HG03469 (cell line): Measurements from ENCODE around the gene CEACAM21.

Experiments used
- ATAC-seq: cut with Tn5 transposase; IDR thresholded peaks from one replicate; pipeline ENCODE4 v1.9.1; 2021; ENCODE audit warnings: mild to moderate bottlenecking, moderate library complexity, moderate number of reproducible peaks; ENCODE audit not compliant: unreplicated experiment

The CEACAM21 gene

DNA sequence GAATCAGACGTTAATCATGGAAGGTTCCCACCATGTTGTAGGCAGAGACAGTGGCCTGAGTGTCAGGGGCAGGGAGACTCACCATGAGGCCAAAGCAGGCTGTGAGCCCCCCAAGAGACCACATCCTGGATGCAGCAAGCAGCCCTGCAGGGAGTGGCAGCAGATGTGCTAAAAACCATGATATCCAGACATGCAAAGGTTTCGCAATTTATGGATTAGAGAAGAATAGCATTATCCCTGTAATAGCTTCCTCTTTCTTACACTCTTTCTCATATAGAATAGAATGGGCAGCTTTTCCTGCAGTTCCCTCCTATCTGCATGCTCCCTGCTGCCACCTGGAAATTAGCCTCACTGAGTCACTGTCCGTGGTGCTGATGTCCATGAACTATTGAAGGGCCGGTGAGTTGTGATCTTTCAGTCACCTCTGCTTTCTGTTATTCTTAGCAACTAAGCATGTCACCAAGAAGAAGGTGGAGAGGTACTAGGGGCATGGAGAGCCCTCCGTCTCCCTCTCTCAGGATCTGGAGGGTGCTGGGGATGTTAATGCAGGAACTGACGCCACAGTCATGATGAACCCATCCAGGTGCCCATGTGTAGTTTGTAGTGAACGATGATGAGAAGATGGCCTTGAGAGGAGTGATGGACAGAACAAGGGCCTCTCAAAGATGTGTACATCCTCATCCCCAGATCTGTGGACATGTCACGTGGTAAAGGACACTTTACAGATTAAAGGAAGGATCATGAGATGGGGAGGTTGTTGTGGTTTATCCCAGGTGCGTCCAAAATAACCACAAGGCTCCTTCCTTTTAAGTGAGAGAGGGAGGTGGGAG lies 41.0 kb downstream of the CEACAM21 start:
- ATAC-seq = no peak

DNA sequence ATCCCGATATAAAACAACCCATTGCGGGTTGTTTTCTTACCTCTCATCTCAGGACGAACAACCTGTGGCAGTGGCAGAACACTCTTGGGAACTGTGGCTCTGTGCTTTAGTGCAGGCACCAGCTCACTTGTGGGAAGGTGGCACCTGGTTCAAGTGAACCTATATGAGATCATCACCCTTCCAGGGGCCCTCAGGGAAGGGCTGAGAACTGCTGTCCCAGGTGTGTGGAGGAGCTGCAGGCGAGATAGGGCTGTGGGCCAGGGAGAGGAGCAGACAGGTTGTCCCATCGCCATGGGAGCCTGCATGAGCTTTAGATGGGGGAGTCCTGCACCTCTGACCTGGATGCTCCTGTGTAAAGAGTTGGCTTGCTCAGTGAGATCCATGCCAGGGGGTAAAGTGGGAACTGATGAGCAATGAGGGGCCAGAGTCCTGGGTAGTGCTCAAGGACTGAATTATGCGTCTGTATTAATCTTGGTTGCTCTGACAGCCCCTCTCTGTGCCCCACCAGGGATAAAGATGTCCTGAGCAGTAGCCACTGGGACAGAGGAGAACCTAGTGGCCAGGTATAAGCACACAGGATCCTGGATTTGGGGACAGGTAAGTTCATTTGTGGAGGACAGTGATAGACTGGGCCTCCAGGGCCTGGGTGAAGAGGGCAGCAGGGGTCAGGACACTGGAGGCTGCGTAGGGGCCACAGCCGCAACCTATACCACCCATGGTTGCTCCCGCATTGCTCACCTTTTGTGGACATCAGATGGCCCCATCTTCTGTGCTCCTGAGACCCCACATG lies 42.2 kb downstream of the CEACAM21 start:
- no peak for ATAC-seq

DNA sequence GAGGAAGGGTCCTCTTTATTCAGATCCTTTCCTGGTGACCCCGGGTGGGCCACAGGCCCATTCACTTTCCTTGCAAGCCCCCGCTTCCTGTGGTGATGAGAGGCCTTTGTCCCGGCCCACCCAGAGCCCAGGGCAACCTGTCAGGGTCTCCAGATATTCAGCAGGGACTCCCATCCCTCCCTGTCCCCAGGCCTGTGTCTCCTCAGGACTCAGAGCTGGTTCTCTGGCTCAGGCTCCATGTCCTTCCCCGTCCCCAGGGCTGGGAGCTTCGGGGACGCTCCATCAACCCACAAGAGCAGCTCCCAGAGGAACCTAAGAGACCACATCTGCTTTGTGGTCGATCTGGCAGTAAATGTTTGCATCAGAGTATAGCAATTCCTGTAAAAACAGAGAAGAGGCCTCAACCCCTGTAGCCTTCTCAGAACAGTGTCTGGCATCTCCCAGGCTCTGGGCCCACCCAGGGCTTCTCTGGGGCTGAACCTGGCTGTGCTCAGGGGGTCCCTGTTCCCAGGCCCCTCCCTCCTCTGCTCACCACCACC lies 43.1 kb downstream of the CEACAM21 start:
- ATAC-seq = no peak

DNA sequence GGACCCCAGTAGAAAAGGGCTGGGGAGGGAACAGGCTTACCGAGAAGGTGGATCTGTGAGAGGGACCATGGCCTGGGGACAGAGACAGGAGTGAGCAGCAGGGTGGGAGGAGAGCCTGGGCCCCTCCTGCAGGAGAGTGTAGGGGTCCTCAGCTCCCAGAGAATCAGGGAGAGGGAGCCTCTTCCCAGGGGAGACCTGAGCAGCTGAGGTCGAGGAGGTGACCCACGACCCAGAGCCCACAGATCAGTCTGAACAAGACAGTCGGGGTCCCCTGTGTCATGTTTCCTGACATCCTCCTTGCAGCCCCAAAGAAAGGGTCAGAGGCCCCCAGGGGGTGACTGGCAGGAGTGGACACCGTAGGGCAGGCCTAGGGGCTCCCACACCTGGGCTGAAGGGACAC lies 44.2 kb downstream of the CEACAM21 start:
- ATAC-seq = no peak

DNA sequence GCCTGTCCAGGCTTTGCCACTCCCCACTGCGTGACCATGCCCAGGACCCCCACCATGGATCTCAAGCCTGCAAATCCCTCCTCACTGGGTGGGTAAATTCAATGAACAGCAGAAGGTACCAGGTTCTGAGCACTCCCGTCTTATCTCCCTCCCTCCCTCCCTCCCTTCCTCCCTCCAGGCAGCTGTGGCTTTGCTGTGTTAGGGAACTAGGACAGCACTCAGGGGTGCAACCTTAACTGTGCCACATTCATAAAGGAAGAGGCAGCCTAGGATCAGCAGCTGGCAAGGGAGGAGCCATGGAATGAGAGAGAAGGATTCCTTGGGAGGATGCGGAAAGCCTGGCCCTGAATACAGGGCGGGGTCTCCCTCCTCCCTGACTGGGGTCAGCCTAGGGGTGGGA lies 45.3 kb downstream of the CEACAM21 start:
- no peak for ATAC-seq

DNA sequence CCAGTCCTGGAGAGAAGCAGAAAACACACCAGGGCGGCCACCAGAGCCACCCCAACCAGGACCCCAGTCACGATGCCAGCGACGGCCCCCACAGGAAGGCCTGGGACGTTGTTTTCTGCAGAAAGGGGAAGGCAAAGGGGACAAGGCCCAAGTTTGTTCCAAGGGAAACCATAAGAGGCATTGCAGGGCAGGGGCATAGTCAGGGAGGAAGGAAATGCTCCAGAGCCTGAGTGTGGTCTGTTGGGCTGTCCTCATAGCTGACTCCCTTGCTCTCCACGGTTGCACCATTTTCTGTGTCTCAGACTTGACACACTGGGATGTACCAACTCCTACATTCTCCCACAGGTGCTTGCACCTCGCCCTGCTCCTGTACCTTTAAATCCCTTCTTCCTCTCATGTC lies 45.7 kb downstream of the CEACAM21 start:
- no peak for ATAC-seq

DNA sequence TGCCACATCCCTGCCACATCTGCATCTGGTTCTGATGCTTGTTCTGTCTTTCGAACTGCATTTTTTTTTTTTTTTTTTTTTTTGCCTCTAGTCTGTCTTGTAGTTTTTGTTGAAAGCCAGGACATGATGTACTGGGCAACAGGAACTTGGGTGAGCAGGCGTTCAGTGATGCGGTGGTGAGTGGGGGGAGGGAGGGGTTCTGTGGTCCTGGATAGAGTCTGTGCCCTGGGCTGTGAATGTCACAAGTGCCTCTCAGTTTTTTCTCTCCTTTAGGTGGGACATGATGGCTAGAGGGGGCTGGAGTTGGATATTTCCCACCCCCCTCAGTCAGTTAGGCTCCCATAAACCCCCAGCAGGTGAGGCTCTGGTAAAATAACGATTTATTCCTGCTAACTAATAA lies 47.4 kb downstream of the CEACAM21 start:
- ATAC-seq = no peak

DNA sequence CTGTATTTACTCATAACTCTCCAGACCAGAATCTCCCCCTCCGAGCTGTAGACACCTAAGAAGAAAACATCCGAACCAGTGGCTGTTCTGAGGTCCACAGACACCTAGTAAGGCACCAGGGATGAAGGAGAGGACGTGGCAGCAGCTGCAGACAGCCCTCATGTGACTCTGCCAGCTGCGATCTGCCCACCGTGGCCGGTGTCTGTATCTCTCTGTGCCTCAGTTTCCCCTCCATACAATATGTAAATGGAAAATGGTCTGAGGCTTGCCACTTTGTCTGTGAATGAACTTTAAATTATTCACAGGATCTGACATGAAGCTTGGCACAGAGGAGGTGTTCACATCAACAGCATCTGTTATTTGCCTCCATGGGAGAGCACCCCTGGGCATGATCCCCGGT lies 48.5 kb downstream of the CEACAM21 start:
- no peak for ATAC-seq

DNA sequence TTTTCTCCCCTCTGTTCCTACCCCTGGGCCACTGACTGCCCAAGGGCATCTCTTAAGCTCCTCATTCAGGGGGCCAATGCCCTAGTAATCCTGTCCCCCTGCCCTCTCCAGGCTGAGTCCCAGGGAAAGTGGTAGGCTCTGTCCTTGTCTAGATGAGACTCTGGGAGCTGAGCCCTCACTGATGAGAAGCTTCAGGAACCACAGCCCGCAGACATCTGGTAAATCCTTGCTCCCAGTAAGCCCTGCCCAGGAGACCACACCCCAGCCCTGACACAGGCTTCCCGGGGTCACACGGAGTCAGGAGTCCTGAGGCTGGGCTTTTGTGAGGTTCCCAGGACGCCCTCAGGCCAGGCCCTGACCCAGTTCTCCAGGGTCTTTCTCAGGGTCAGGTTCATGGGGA lies 49.0 kb downstream of the CEACAM21 start:
- no peak for ATAC-seq

DNA sequence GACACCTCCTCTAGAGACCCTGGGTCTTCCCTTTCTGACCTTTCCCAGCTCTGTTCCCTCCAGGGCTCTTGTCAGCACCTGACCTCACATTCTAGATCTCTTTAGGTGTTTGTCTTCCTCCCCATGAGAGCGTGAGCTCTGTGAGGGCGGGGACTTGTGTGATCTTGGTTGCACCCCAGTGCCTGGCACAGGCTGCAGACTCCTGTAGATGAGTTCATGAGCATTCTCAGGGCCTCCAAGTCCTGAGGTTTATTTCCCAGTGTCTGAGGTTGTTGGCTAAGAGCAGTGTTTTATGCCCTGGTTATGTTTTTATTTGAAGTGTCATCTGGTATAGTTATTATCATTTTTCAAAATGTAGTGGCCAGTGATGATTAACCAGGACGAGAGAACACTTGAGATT lies 50.3 kb downstream of the CEACAM21 start:
- no peak for ATAC-seq

DNA sequence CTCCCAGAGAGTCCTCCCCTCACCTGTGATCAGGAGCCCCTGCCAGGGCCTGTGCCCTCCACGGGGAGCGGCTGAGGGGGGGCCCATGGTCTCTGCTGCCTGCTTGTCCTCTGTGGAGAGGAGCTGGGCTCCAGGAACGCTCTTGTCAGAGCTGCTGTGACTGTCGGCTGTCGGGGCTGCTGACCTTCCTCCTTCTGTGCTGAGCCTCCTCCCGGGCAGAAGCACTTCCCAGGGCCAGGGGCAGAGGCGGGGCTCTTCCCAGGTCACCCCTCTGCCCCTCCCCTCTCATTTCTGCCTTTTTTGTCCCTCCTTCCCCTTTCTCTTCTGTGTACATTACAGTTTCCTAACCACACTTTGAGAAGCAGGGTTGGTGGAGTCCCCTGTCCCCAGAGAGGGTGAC lies 50.9 kb downstream of the CEACAM21 start, which contains the start of gene CEACAM4:
TSS of gene CEACAM4 (minus strand) at position 198 of the 400 bp plus-strand sequence. CDS start at position 87, 111 bp downstream.
- no peak for ATAC-seq

DNA sequence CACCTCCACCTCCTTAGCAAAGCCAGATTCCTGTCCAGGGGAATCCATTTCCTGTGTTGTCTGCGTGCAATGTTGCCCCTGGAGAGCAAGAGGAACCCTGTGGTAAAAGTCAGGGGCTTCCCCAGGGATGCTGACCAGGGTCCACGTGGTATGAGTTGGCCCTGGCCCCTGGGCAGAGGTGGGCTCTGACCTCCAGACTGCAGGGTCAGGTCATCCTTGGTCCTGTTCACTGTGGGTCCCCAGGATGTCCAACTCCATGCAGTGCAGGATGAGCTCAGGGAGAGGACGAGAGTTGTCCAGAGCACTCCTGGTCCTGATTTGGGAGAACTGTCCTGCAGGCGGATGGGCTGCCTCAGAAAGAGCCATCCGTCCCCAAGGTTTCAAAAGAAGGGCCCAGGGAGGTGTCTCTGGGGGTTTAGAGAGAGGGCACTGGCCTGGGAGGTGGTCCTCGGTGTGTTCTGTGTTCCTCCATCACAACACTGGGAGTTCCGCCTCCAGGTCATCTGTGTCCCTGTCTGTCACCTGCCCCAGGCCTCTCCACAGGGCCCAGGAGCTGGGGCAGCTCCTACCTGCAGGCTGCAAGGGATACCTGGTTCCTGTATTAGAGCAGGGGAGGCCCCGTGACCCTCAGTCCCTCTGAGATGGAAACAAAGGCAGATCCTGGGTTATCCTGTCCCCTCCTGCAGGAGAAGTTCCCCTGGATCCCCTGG lies 52.2 kb downstream of the CEACAM21 start:
- ATAC-seq = no peak
